GM18498 (cell line): ENCODE measurements around the gene FBN1.

Experiments
- ATAC-seq: cut with Tn5 transposase; IDR thresholded peaks from one replicate; pipeline ENCODE4 v1.9.1; 2021; ENCODE audit warnings: mild to moderate bottlenecking, moderate library complexity; ENCODE audit not compliant: unreplicated experiment

The FBN1 gene

GRCh38 chr15:48625126-48625525, 20.4 kb downstream of the FBN1 start:
- ATAC-seq, result no peak

GRCh38 chr15:48624700-48625099, 20.8 kb downstream of the FBN1 start:
- no peak for ATAC-seq

- no peak for ATAC-seq
These were observed 22.1 kb downstream of the FBN1 start for GRCh38 chr15:48623456-48623855.

- ATAC-seq, result no peak
These were observed 23.3 kb downstream of the FBN1 start for GRCh38 chr15:48622237-48622636.

GRCh38 chr15:48619446-48619845, 26.1 kb downstream of the FBN1 start:
- ATAC-seq, result no peak

- ATAC-seq, result no peak
These were observed 27.9 kb downstream of the FBN1 start for GRCh38 chr15:48617619-48618018.

- ATAC-seq, result no peak
These were observed 29.3 kb downstream of the FBN1 start for GRCh38 chr15:48616216-48616615.

GRCh38 chr15:48614051-48614450, 31.5 kb downstream of the FBN1 start:
- no peak for ATAC-seq

GRCh38 chr15:48609486-48609885, 36.0 kb downstream of the FBN1 start:
- no peak for ATAC-seq

- ATAC-seq, result no peak
These were observed 37.7 kb downstream of the FBN1 start for GRCh38 chr15:48607846-48608245.

- ATAC-seq, result no peak
These were observed 40.9 kb downstream of the FBN1 start for GRCh38 chr15:48604567-48604966.

- no peak for ATAC-seq
These were observed 41.6 kb downstream of the FBN1 start for GRCh38 chr15:48603922-48604321.

- no peak for ATAC-seq
These were observed 42.4 kb downstream of the FBN1 start for GRCh38 chr15:48603123-48603500.

- no peak for ATAC-seq
These were observed 43.0 kb downstream of the FBN1 start for GRCh38 chr15:48602358-48603122.

- no peak for ATAC-seq
These were observed 44.4 kb downstream of the FBN1 start for GRCh38 chr15:48601095-48601494.

GRCh38 chr15:48596841-48597240, 48.7 kb downstream of the FBN1 start:
- ATAC-seq, result no peak

GRCh38 chr15:48596415-48596814, 49.1 kb downstream of the FBN1 start:
- peak; percentile 40 for ATAC-seq

GRCh38 chr15:48595981-48596380, 49.5 kb downstream of the FBN1 start:
- ATAC-seq, result peak; percentile 47

- ATAC-seq, result no peak
These were observed 52.6 kb downstream of the FBN1 start for GRCh38 chr15:48592933-48593332.

GRCh38 chr15:48592221-48592731, 53.2 kb downstream of the FBN1 start:
- no peak for ATAC-seq

GRCh38 chr15:48590723-48591122, 54.8 kb downstream of the FBN1 start:
- ATAC-seq, result no peak

GRCh38 chr15:48584812-48585563, 60.5 kb downstream of the FBN1 start:
- ATAC-seq, result no peak
